RWPE1 (cell line): Measurements from ENCODE around the gene DHCR24.

Source experiments
- CTCF ChIA-PET: fragments of 350-600 bp; sonication (Branson Sonifier 250); formaldehyde crosslinking; extraction: SDS; loops from one replicate; lab custom pipeline; 2021; lab: Yijun Ruan, JAX
- POLR2A ChIA-PET: fragments of 400-600 bp; formaldehyde crosslinking; extraction: SDS; loops from one replicate; lab custom pipeline; 2020; ENCODE audit warnings: antibody characterized with exemption; ENCODE audit not compliant: low non-redundant PET; lab: Yijun Ruan, JAX
- DNase-seq: peaks from one replicate; pipeline ENCODE4 v3.0.0; 2012; ENCODE audit warnings: low spot score
- H3K27ac ChIP-seq: fragments of 450-650 bp; 2 replicates; pipeline ENCODE4 v1.5.1; 2017
- CTCF ChIP-seq: fragments of 450-650 bp; conservative IDR thresholded peaks from 2 replicates; pipeline ENCODE4 v1.5.1; 2017; ENCODE audit warnings: low read depth, mild to moderate bottlenecking

DHCR24 gene

GRCh38 chr1:54889132-54889725 lies 2.2 kb upstream of the DHCR24 start:
- POLR2A ChIA-PET = no interaction called here
- DNase-seq = no peak
- CTCF ChIA-PET = no interaction called here
- H3K27ac ChIP-seq = no peak overlapping the region
- TF ChIP-seq CTCF = no peak

GRCh38 chr1:54888080-54888733 lies 1.2 kb upstream of the DHCR24 start:
- DNase-seq = no peak
- ChIA-PET CTCF (interaction anchor here (0.6 to 2.4 kb wide), 4 partner anchors 57 to 134 kb away, joined by 3 to 12 read pairs (median 4); no protein-coding TSS in a partner anchor), POLR2A (no interaction called here)
- TF ChIP-seq CTCF = no peak
- peak overlapping the region; percentile 93 for H3K27ac ChIP-seq

- ChIA-PET POLR2A (interaction anchor here (0.8 kb wide), 1 partner anchor 29 kb away, joined by 3 read pairs; no protein-coding TSS in a partner anchor), CTCF (interaction anchor here (0.6 to 2.4 kb wide), 5 partner anchors 13 to 134 kb away, joined by 3 to 12 read pairs (median 3); no protein-coding TSS in a partner anchor)
- H3K27ac ChIP-seq = peak overlapping the region; percentile 93
- DNase-seq = peak; percentile 48
- no peak for TF ChIP-seq CTCF
These were observed 673 bp upstream of the DHCR24 start for GRCh38 chr1:54887665-54888071.

- TF ChIP-seq CTCF = no peak
- peak overlapping the region; percentile 93 for H3K27ac ChIP-seq
- POLR2A ChIA-PET = interaction anchor here (0.8 to 1.4 kb wide), 3 partner anchors 37 to 50 kb away, joined by 4 to 5 read pairs (median 4); no protein-coding TSS in a partner anchor
- peak; percentile 84 for DNase-seq
- CTCF ChIA-PET = interaction anchor here (0.6 to 2.4 kb wide), 4 partner anchors 12 to 65 kb away, joined by 3 to 12 read pairs (median 4); no protein-coding TSS in a partner anchor
These were observed 930 bp downstream of the DHCR24 start for GRCh38 chr1:54885807-54886723.

GRCh38 chr1:54885237-54885679 lies 1.7 kb downstream of the DHCR24 start:
- POLR2A ChIA-PET = interaction anchor here (1.1 kb wide), 1 partner anchor 38 kb away, joined by 4 read pairs; no protein-coding TSS in a partner anchor
- DNase-seq = no peak
- no peak for TF ChIP-seq CTCF
- CTCF ChIA-PET = interaction anchor here (0.9 to 1.4 kb wide), 2 partner anchors 60 to 111 kb away, joined by 3 to 5 read pairs; no protein-coding TSS in a partner anchor
- H3K27ac ChIP-seq = peak overlapping the region; percentile 93

- ChIA-PET POLR2A (interaction anchor here (1.1 kb wide), 1 partner anchor 38 kb away, joined by 4 read pairs; no protein-coding TSS in a partner anchor), CTCF (interaction anchor here (0.7 to 1.4 kb wide), 3 partner anchors 61 to 231 kb away, joined by 3 to 5 read pairs (median 4); no protein-coding TSS in a partner anchor)
- DNase-seq = no peak
- no peak for TF ChIP-seq CTCF
- peak overlapping the region; percentile 93 for H3K27ac ChIP-seq
These were observed 2.2 kb downstream of the DHCR24 start for GRCh38 chr1:54884768-54885167.
